GM23338 (cell line): ENCODE results near the gene AFTPH. TPM values are rescaled to one million over a fixed set of nuclear protein-coding genes. Genes with fewer than 3 reads are reported as not detected.

ENCODE experiments used
- ATAC-seq: fragments of 200-7000 bp; cut with Tn5 transposase; 3 replicates; pipeline ENCODE4 v1.9.1; 2020
- DNase-seq: peaks from one replicate; pipeline ENCODE4 v3.0.0-alpha.2; 2015; ENCODE audit warnings: low spot score
- H2AFZ ChIP-seq: fragments of 200-600 bp; sonication (generic); 2 replicates; pipeline ENCODE4 v1.8.0; 2016; ENCODE audit warnings: antibody characterized with exemption, mild to moderate bottlenecking, moderate library complexity
- H3F3A ChIP-seq: fragments of 200-600 bp; sonication (generic); replicated peaks from 2 replicates; pipeline ENCODE4 v1.8.0; 2017; ENCODE audit warnings: antibody characterized with exemption, mixed run types, low read depth
- H3K27ac ChIP-seq: fragments of 200-600 bp; sonication (generic); 2 replicates; pipeline ENCODE4 v1.6.1; 2016; ENCODE audit warnings: low read depth
- H3K27me3 ChIP-seq: fragments of 200-600 bp; sonication (generic); 2 replicates; pipeline ENCODE4 v1.8.0; 2016; ENCODE audit warnings: mild to moderate bottlenecking, mixed run types, moderate library complexity; ENCODE audit not compliant: insufficient read depth
- H3K36me3 ChIP-seq: fragments of 200-600 bp; sonication (generic); 2 replicates; pipeline ENCODE4 v1.8.0; 2016; ENCODE audit warnings: mild to moderate bottlenecking; ENCODE audit not compliant: insufficient read depth
- H3K4me1 ChIP-seq: fragments of 200-600 bp; sonication (generic); 2 replicates; pipeline ENCODE4 v1.8.0; 2016; ENCODE audit warnings: mild to moderate bottlenecking, moderate library complexity; ENCODE audit not compliant: insufficient read depth
- H3K4me2 ChIP-seq: fragments of 200-600 bp; sonication (generic); 2 replicates; pipeline ENCODE4 v1.7.1; 2017; ENCODE audit warnings: mixed run types
- H3K4me3 ChIP-seq: fragments of 200-600 bp; sonication (generic); 2 replicates; pipeline ENCODE4 v1.6.1; 2016; ENCODE audit warnings: mixed run types
- H3K79me2 ChIP-seq: fragments of 200-600 bp; sonication (generic); replicated peaks from 2 replicates; pipeline ENCODE4 v1.8.0; 2017; ENCODE audit warnings: mild to moderate bottlenecking; ENCODE audit not compliant: insufficient read depth
- H3K9me2 ChIP-seq: fragments of 200-600 bp; sonication (generic); 2 replicates; pipeline ENCODE4 v1.8.0; 2017; ENCODE audit not compliant: insufficient read depth
- H4K20me1 ChIP-seq: fragments of 200-600 bp; sonication (generic); replicated peaks from 2 replicates; pipeline ENCODE4 v1.8.0; 2017; ENCODE audit warnings: mild to moderate bottlenecking; ENCODE audit not compliant: insufficient read depth
- H3K27ac Mint-ChIP-seq: 2 replicates; pipeline ENCODE4 v1.8.0; 2020; ENCODE audit warnings: inconsistent platforms, mild to moderate bottlenecking, moderate library complexity, mixed read lengths
- H3K27me3 Mint-ChIP-seq: 3 replicates; pipeline ENCODE4 v1.8.0; 2022; ENCODE audit warnings: low read depth, mild to moderate bottlenecking, moderate library complexity, mixed read lengths, inconsistent platforms; ENCODE audit not compliant: insufficient read depth, poor library complexity
- H3K36me3 Mint-ChIP-seq: 3 replicates; pipeline ENCODE4 v1.8.0; 2021; ENCODE audit warnings: low read depth, mild to moderate bottlenecking, inconsistent platforms, moderate library complexity, mixed read lengths
- H3K4me1 Mint-ChIP-seq: 3 replicates; pipeline ENCODE4 v1.8.0; 2020; ENCODE audit warnings: mild to moderate bottlenecking, inconsistent platforms, mixed read lengths
- H3K4me3 Mint-ChIP-seq: 3 replicates; pipeline ENCODE4 v1.8.0; 2021; ENCODE audit warnings: moderate library complexity, mild to moderate bottlenecking, inconsistent platforms, mixed read lengths
- H3K9me3 Mint-ChIP-seq: 3 replicates; pipeline ENCODE4 v1.8.0; 2020; ENCODE audit warnings: moderate library complexity, mild to moderate bottlenecking, inconsistent platforms, mixed read lengths
- CREB1 ChIP-seq: fragments of 250-450 bp; sonication (Bioruptor Pico); IDR thresholded peaks from 2 replicates; pipeline ENCODE4 v1.5.0; 2020; ENCODE audit warnings: low read depth, mild to moderate bottlenecking, moderate library complexity
- CTCF ChIP-seq, 2 experiments: fragments of 200-600 bp in 1 of 2; sonication (generic) in 1 of 2; conservative IDR thresholded peaks; 2 replicates each; pipeline versions ENCODE4 v1.5.1 to v1.6.1; 2016 to 2017; ENCODE audit warnings: antibody characterized with exemption in 2 of 2, low read depth in 2 of 2, mild to moderate bottlenecking in 2 of 2, moderate library complexity in 1 of 2
- EZH2 ChIP-seq: fragments of 200-600 bp; sonication (generic); IDR thresholded peaks from one replicate; pipeline ENCODE4 v1.8.0; 2017; ENCODE audit warnings: antibody characterized with exemption, mild to moderate bottlenecking, low read depth; ENCODE audit not compliant: unreplicated experiment
- EZH2phosphoT487 ChIP-seq: fragments of 200-600 bp; sonication (generic); IDR thresholded peaks from one replicate; pipeline ENCODE4 v1.8.1; 2018; ENCODE audit warnings: antibody characterized with exemption; ENCODE audit not compliant: unreplicated experiment
- JUNB ChIP-seq: IDR thresholded peaks from one replicate; pipeline ENCODE4 v1.6.1; 2016; ENCODE audit warnings: antibody characterized with exemption; ENCODE audit not compliant: unreplicated experiment
- NANOG ChIP-seq: IDR thresholded peaks from 2 replicates; pipeline ENCODE4 v1.6.1; 2016; ENCODE audit warnings: antibody characterized with exemption, borderline replicate concordance
- POLR2AphosphoS5 ChIP-seq: IDR thresholded peaks from 2 replicates; pipeline ENCODE4 v1.6.1; 2016; ENCODE audit warnings: antibody characterized with exemption, low read depth
- REST ChIP-seq: IDR thresholded peaks from one replicate; pipeline ENCODE4 v1.6.1; 2018; ENCODE audit warnings: antibody characterized with exemption; ENCODE audit not compliant: unreplicated experiment
- STAT1 ChIP-seq: IDR thresholded peaks from one replicate; pipeline ENCODE4 v1.6.1; 2016; ENCODE audit warnings: antibody characterized with exemption; ENCODE audit not compliant: unreplicated experiment
- ZNF114 ChIP-seq: fragments of 250-450 bp; sonication (Bioruptor Pico); IDR thresholded peaks from 2 replicates; pipeline ENCODE4 v1.5.0; 2020; ENCODE audit warnings: mild to moderate bottlenecking, moderate library complexity
- ZNF331 ChIP-seq: fragments of 250-450 bp; sonication (Bioruptor Pico); IDR thresholded peaks from 2 replicates; pipeline ENCODE4 v1.5.0; 2020; ENCODE audit warnings: low read depth, mild to moderate bottlenecking, moderate library complexity
- polyA plus RNA-seq: library from polyadenylated mRNA; unstranded; fragments of >200 nt; fragmentation: Nextera tagmentation; extraction: Ambion mirVana; gene quantifications from 2 replicates; pipeline ENCODE4 v1.2.1, GENCODE V29; 2016
- total RNA-seq: library from RNA; depleted of rRNA; stranded (reverse); fragments of >200 nt; shearing (Covaris generic); gene quantifications from 2 replicates; pipeline ENCODE4 v1.2.3, GENCODE V29; 2014

AFTPH gene
- total and polyA plus RNA-seq, 2 experiments from 2014 or later = 14.9 to 20.6 TPM

- no peak overlapping the region for H3K4me3 Mint-ChIP-seq
Measured at GRCh38 chr2:64581018-64581417, 56.9 kb downstream of the AFTPH start.

DNA sequence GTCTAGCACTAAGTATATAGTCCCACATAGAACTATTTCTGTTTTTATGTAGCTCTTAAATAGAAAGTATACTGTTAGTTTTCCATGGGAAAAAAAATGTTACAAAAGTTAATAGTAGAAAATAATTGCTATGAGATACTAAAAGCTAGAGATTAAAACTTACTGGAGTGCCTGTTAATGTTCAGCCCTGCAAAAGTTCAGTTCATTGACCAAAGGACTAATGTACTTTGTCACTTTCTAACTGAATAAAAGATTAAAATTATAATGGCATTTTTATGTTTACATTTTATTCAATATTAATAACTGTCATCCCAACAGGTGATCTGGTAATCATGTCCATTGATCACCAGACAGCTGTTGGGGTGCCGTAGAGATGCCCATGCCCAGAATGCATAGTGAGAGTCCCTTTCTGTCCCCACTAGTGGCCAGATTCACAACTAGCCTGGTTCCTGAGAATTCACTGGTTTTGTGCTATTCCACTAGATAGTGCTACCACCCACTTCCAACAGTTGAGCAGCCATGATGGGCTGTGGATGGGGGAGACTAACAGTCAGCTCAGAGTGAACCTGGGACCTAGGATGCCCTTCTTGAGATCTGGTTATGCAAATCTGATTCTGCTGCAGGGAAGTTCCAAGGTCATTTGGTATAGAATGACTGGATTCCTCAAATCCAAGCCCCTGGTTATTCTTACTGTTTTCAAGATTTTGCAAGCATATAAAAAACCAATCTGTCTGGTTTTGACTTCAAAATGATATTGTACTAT lies 57.8 kb downstream of the AFTPH start:
- Mint-ChIP-seq H3K4me3 (no peak overlapping the region), H3K36me3 (peaks cover 6% of the 10 kb centered on the region; the same call in 2 of the 3 replicates), H3K9me3 (no peaks in the 10 kb centered on the region), H3K4me1 (no peaks in the 10 kb centered on the region; the same call in 2 of the 3 replicates), H3K27me3 (no peaks in the 10 kb centered on the region), H3K27ac (no peak overlapping the region)
- H3F3A ChIP-seq = no peaks in the 10 kb centered on the region
- H3K36me3 ChIP-seq = no peaks in the 10 kb centered on the region
- H3K4me2 ChIP-seq = no peak overlapping the region
- H4K20me1 ChIP-seq = no peaks in the 10 kb centered on the region
- no peak overlapping the region for H3K4me3 ChIP-seq
- ATAC-seq = no peak
- no peak overlapping the region for H3K27ac ChIP-seq
- no peaks in the 10 kb centered on the region for H3K27me3 ChIP-seq
- H3K9me2 ChIP-seq = no peaks in the 10 kb centered on the region
- H3K79me2 ChIP-seq = no peaks in the 10 kb centered on the region
- no peak for DNase-seq
- no peak overlapping the region for H2AFZ ChIP-seq
- H3K4me1 ChIP-seq = no peaks in the 10 kb centered on the region
- TF ChIP-seq CTCF (conservative IDR thresholded peaks at IDR 0.05; ENCODE audit: low read depth in 2 of 2) (no peak), STAT1 (no peak), NANOG (no peak), ZNF331 (CRISPR knock-in tag) (no peak), REST (no peak), ZNF114 (CRISPR knock-in tag) (no peak), EZH2 (no peak), JUNB (no peak), EZH2phosphoT487 (no peak), POLR2AphosphoS5 (no peak)

More at GRCh38 chr2:64581018-64581417, 56.9 kb downstream of the AFTPH start:
- Histone ChIP-seq H3K79me2 (no peaks in the 10 kb centered on the region), H3K9me2 (no peaks in the 10 kb centered on the region), H3K36me3 (no peaks in the 10 kb centered on the region), H3F3A (no peaks in the 10 kb centered on the region), H3K4me1 (no peaks in the 10 kb centered on the region), H3K4me2 (no peak overlapping the region), H2AFZ (no peak overlapping the region), H3K27ac (no peak overlapping the region), H3K4me3 (no peak overlapping the region), H4K20me1 (no peaks in the 10 kb centered on the region), H3K27me3 (no peaks in the 10 kb centered on the region)
- no peaks in the 10 kb centered on the region for H3K27me3 Mint-ChIP-seq
- H3K27ac Mint-ChIP-seq = no peak overlapping the region
- DNase-seq (no peak), ATAC-seq (no peak)
- peaks cover 9% of the 10 kb centered on the region; the same call in 2 of the 3 replicates for H3K36me3 Mint-ChIP-seq
- TF ChIP-seq NANOG (no peak), CREB1 (CRISPR knock-in tag) (no peak), POLR2AphosphoS5 (no peak)
- no peaks in the 10 kb centered on the region for H3K4me1 Mint-ChIP-seq
- H3K9me3 Mint-ChIP-seq = no peaks in the 10 kb centered on the region
